ENCODE data around the gene MAP4K5.

The MAP4K5 gene

DNA sequence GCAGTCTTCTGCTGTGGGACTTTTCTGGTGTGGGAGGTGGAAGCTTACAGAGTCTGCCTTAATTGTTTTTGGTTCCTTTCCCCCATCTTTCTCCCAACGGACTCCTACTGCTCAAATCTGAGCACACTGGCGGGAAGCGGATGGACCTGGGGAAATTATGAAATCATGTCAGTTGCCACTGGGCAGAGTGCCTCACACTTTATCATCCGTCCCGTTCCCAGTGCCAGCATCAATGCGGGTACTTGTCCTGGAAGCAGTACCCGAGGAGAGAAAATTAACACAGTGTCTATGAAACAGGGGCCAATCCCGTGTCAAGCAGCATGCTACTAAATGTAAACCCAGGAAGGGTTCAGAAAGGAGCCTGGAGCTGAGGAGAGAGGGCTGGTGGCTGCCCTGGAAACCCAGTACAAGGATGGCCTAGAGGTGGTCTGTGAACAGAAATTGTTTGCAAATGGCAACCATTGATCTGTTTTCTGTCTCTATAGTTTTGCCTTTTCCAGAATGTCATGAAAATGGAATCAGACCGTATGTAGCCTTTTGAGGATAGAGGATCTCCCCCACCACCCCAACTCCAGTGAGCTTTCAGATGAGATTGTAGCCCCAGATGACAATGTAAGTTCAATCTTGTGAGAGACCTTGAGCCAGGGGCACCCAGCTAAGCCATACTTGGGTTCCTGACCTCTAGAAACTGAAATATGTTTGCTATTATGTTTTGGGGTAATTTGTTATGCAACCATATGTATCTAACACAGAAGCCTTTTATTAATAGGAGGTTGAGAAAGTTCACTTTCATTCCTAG lies 134.8 kb downstream of the MAP4K5 start:
- no peak for DNase-seq

DNA sequence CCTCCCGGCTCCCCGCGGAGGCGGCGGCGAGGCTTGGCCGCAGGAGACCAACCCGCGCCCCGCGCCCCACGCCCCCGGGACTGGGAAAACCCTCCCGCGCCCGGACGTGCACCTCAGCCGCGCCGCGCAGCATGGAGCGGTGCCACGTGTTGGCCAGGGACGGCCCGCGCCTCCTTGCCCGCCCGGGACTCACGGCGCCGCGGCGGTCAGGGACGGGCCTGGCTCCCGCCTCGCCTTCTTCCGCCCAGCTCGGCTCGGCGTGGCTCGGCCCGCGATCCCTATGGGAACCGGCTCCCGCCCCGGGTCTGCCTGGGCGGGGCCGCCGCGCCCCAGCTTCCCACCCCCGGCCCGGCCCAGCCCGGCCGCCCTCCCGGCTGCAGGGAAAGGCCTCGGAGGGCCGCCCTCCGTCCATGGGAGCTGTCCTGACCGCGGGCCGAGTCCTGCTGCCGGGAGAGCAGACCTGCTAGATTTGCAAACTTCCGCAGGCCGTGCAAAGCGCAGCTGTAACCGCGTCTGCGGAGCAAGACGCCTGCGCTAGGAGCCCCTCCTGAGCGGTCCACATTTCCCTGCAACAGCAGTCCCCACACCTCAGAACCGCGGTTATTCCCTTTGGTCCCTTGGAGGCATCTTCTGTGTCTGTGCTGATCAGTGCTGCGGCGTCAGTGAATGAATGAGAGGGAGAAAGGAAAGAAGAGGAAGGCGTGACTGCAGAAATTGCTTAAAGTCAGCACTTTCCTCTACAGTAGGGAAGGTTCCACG lies 135.6 kb downstream of the MAP4K5 start, which contains the start of gene CDKL1:
Gene CDKL1, minus strand, starts transcription at position 251 of the 759 bp plus-strand sequence. CDS start 1,013 bp downstream, outside the sequence.
- DNase-seq = peak; percentile 34 to 45

DNA sequence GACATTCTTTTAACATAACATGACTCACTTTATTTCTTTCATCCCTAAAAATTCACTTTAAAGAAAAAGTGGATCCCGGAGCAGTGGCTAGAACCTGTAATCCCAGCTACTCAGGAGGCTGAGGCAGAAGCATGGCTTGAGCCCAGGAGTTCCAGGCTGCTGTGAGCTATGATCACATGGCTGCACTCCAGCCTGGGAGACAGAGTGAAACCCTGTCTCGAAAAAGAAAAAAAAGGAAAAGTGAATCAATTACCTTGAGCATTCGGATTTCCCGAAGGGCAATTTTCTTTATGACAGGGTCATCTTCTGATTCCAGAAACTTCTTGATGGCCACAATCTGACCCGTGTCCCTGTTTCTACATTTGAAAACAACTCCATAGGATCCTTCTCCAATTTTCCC lies 136.9 kb downstream of the MAP4K5 start:
- no peak for DNase-seq

DNA sequence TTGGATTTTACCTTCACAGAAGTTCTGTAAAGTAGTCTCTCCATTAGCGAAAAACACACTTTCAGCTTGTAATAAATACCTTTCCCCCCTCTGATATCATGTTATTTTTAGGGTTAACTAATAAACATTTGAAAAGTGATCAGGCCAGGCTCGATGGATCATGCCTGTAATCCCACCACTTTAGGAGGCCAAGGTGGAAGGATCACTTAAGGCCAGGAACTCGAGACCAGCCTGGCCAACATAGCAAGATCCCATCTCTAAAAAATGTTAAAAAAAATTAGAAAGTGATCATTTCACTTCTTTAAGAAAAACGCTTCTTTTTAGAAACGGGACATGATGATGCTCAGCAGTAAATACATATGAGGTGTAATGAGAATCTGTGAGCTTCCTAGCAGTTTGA lies 137.7 kb downstream of the MAP4K5 start:
- DNase-seq = no peak

DNA sequence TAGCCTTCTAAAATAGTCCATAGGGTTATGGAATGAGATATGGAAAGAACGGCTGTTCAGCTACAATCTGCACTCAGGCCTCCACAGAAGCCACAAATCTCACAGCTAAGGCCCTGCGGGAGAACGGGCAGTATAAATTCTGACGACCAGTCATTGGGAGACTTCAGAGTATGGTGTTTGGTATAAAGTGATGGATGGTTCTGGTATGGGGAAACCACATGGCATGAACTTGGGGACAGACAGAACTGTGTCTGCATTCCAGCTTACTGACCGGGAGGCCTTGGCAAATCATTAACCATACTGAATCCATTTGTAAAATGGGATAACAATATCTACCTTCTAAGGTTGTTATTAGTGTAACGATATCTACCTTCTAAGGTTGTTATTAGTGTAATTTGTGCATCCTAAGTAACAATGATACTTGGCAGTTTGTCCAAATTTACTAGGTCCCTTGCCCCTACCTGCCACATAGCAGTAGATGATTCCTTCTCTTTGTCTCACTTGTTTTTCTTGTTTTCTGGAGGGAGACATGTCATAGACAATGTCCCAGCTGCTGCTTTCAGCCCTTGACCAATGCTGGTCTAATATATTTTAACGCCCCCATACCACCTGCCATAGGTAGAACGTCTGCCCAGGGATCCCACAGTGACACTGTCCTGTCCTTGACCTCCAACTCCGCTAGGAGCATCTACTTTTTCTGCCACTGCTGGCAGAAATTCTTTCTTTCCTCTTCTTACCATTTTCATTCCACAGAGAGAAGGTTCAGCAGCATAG lies 142.5 kb downstream of the MAP4K5 start:
- DNase-seq = no peak

DNA sequence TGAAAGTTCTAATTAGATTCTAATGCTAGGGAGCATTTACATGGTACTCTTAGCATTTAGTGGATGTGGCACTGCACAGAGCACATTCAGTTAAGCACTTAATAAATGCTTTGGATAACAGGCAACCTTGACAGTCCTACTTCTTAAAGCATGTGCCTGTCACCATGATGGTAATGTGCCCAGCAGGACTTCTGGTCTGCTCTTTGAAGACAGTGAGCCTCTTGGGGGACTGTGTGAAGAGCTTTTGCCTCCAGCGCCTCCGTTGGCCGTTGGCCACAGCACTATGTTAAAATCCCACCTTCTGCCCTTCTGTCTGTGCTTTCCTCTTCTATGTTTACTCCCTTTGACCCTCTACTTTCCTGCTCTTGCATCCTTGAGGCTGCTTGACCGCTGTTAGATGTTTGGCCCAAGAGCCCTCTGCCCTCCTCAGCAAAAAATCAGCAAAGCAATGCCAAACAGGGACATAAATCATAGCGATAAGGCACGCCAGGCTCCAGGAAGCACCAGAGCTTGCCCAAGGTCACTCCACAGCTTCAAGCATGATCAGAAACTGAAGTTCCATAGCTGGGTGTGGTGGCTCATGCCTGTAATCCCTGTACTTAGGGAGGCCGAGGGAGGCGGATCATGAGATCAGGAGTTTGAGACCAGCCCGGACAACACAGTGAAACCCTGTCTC lies 144.0 kb downstream of the MAP4K5 start:
- no peak for DNase-seq

DNA sequence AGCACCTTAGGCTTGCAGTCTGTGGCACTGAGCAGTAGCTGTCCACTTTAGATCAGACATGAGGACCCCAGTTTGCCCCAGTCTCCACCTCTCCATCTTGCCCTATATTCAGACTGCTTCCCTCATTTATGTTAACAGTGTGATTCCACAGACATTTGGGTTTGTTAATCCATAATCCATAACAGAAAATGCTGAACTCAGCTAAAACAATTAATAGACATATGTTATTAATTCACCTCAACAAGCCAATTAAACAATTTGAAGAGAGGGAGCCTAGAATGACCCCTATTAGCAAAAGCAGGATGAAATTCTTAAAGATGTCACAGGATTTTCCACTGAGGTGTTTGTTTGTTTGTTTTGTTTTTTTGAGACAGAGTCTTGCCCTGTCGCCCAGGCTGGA lies 144.8 kb downstream of the MAP4K5 start:
- DNase-seq = no peak

DNA sequence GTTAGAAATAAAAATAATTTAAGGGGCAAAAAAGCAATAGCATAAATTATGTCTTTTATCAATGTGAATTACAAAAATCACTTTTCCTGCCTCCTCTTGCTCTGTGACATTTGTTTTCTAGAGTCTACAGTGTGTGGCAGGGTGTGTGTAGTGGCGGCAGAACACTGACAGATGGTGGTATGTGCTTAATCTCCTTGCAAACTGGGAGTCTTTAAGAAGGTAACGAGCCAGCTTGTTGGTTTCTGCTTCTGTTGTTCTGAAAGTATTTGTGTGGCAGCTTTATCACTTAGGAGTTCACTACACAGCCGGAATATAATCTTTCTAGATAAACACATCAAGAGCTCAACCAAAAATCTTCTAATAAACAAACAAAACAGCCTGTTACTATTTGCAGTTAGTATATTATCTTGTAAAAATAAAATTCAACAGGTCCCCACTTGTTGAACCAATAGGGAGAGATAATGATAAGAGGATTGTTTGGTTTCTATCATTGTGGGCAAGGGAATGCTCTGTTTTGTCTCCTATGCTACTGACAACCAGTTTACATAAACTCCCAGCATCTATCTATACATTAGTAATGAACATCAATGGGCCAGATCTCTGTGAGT lies 148.6 kb downstream of the MAP4K5 start:
- no peak for DNase-seq

DNA sequence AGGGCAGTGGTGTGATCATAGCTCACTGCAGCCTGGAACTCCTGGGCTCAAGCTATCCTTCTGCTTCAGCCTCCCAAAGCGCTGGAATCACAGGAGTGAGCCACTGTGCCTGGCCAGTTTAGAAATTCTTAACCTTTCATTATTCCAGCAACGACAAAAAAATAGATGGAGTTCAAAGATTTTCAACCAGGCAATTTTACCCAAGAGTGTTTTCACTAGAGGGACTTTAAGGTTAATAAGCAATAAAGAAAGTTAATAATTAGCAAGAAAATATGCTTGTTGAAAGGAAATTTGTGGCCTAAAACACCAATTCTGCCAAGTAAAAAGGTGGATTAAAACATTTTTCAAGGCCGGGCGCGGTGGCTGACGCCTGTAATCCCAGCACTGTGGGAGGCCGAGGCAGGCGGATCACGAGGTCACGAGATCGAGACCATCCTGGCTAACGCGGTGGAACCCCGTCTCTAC lies 150.5 kb downstream of the MAP4K5 start:
- no peak for DNase-seq

DNA sequence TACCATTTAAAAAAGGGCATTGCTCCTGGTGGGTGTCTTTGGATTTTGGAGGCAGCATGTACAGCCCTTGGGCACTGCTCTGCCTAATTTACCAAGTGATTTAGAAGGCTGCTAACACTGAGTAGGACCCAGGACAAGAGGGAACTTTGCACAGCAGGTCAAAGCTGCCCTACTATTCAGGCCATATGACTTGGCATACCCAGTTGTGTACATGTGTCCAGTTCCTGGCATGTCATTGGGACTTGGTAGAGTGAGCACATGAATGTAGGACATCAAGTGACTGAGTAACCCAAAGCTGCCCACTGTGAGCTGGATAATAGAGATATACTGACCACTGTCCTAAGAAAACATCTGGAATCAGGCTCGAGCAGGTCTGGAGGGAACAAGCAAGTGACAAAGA lies 151.4 kb downstream of the MAP4K5 start:
- no peak for DNase-seq

DNA sequence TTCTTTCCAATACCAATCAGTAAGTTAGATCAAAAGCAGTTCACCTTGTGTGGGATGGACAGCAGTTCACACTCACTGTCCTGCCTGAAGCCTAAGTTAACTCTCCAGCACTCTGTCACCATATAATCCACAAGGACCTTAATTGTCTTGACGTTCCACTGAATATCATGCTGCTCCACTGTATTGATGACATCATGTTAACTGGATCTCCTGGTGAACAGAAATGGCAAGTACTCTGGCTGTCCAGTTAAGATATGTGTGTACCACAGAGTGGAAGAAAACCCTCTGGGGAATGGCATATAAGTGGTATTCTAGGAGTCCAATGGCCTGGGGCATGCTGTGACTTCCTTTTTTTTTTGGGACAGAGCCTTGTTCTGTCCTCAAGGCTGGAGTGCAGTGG lies 151.9 kb downstream of the MAP4K5 start:
- no peak for DNase-seq

DNA sequence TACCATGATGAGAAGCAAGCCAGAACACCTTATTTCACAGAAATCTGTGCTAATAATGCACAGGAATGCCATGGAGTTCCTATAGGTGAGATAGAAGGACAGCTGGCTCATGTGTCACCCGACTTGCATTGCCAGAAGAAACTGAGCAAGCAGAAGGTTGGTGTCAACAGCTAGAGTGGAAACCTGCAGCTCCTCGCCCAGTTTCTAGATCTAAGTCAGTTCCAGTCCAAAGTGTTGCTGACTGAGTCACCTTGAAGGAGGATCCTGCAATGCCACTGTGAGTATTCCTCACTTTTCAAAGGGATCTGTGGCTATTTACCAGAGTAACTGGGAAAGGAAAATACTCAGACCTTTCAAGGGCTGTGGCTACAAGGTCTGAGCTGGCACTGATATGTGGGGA lies 152.8 kb downstream of the MAP4K5 start:
- DNase-seq = no peak

DNA sequence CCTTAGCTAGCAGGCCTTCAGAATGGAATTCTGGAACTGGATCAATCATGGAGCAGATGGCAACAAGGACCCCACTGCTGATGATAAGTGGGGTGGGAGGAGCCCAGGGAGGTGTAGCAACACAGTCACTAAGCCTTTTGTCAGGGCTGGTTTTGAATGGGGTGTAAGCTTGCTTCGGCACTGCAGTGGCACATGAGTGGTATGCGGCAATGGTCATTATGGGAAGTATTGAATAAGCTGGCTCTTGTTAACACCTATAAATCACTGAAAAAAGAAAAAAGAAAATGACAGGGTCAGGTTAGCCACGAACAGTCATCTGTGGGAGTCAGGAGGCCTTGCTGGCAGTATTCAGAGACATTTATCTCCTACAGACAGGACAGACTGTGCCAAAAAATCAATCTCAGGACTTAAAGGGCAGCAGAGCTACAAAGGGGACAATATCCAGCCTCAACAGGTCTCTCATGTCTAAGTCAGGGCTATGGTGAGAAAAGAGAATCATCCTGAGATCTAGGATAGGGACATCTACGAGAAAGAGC lies 154.8 kb downstream of the MAP4K5 start:
- no peak for DNase-seq

DNA sequence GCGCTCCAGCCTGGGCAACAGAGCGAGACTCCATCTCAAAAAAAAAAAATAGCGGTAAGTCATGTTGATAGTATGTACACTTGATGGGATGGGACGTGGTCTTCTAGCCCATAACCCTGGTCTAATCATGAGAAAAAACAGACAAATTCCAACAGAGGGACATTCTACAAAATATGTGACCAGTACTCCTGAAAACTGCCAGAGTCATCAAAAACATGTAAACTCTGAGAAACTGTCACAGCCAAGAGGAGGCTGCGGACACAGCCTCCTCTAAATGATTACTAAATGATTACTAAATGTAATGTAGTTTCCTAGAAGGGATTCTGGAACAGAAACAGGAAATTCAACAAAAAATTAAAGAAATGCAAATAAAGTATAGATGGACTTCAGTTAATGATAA lies 156.6 kb downstream of the MAP4K5 start:
- no peak for DNase-seq

DNA sequence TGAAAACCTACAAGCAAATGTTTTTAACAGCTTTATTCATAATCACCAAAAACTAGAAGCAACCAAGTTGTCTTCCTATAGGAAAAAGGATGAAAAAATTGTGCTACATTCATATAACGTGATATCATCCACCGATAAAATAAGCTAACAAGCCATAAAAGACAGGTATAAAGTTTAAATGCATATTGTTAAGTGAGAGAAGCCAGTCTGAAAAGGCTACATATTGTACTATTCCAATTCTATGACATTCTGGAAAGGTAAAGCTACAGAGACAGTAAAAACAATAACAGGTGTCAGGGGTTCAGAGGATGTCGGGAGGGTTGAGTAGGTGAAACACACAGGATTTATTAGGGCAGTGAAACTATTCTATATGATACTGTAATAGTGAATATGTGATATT lies 158.4 kb downstream of the MAP4K5 start:
- no peak for DNase-seq

DNA sequence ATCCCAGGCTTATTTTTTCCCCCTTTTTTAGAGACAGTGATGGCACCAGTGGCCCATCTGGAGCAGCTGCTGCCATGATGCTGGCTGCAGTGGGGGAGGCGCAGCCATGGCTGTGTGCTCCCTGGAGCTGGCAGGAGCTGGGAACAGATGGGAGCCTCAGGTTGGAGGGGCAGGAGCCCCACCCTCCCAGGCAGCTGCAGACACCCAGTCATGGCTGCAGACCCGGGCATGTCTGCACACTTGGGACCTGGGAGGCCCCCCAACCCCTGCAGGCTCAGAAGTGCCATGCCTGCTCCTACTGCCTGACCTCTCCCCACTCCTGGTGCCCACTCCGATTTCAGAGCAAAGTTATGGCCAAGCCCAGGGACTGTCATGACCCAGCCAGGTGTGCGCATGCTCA lies 160.8 kb downstream of the MAP4K5 start:
- DNase-seq = no peak

Data from Kasumi-1 (cell line).